ENCODE data around the gene BMAL2.

DNA sequence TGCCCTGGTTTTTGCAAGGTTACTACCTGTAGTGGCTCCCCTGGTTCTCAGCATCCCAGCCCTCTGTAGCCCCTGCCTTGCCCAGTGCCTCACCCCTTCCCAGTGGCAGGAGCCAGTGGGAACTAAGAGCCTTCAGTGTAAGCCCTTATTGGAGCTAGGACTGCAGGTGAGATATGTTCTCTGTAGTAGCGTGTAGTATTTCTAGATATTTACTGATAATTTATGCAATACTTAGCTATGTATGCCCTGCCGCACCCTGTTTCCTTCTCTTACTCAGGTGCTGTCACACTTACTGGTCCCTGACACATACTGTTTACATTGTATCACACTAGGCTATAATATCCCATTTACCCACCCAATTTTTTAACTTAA lies 3.6 kb downstream of the BMAL2 start:
- no peak for TF ChIP-seq MAFK (IDR thresholded peaks at IDR 0.05; ENCODE audit: partially characterized antibody)
- TF ChIP-seq, protein P1, sequence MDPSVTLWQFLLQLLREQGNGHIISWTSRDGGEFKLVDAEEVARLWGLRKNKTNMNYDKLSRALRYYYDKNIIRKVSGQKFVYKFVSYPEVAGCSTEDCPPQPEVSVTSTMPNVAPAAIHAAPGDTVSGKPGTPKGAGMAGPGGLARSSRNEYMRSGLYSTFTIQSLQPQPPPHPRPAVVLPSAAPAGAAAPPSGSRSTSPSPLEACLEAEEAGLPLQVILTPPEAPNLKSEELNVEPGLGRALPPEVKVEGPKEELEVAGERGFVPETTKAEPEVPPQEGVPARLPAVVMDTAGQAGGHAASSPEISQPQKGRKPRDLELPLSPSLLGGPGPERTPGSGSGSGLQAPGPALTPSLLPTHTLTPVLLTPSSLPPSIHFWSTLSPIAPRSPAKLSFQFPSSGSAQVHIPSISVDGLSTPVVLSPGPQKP (IDR thresholded peaks at IDR 0.05; ENCODE audit: low read depth, low read length) = no peak
- no peak for TF ChIP-seq RAD21 (conservative IDR thresholded peaks at IDR 0.05 in 1 of 2, IDR thresholded peaks at IDR 0.05 in 1 of 2)
- TF ChIP-seq CTCF (IDR thresholded peaks at IDR 0.05) = no peak
- TF ChIP-seq EP300 (IDR thresholded peaks at IDR 0.05) = no peak
- no peak for TF ChIP-seq HMGXB4 (CRISPR knock-in tag; IDR thresholded peaks at IDR 0.05; ENCODE audit: borderline replicate concordance)
